Measurements from ENCODE around the gene BCLAF1.
"Not testable (repeated sequence)": the region's sequence is repeated elsewhere in the genome, so short reads cannot be mapped to it uniquely, and the experiment has no call there.

BCLAF1 gene

GRCh38 chr6:136309729-136310311 lies 20.2 kb upstream of the BCLAF1 start:
- DNase-seq (ENCODE audit: low read depth, low spot score), result no peak

- no peak for DNase-seq (ENCODE audit: low read depth, low spot score)
These were observed 19.5 kb upstream of the BCLAF1 start for GRCh38 chr6:136309171-136309570.

GRCh38 chr6:136308469-136308868 lies 18.8 kb upstream of the BCLAF1 start:
- DNase-seq (ENCODE audit: low read depth, low spot score), result not testable (repeated sequence)

GRCh38 chr6:136307351-136307750 lies 17.7 kb upstream of the BCLAF1 start:
- DNase-seq (ENCODE audit: low read depth, low spot score), result no peak

- DNase-seq (ENCODE audit: low read depth, low spot score), result no peak
These were observed 16.8 kb upstream of the BCLAF1 start for GRCh38 chr6:136306466-136306865.

- DNase-seq (ENCODE audit: low read depth, low spot score), result no peak
These were observed 14.8 kb upstream of the BCLAF1 start for GRCh38 chr6:136304410-136304809.

- DNase-seq (ENCODE audit: low read depth, low spot score), result no peak
These were observed 13.9 kb upstream of the BCLAF1 start for GRCh38 chr6:136303516-136303915.

GRCh38 chr6:136294621-136295020 lies 5.0 kb upstream of the BCLAF1 start:
- no peak for DNase-seq (ENCODE audit: low read depth, low spot score)

- DNase-seq (ENCODE audit: low read depth, low spot score), result peak; percentile 31
These were observed 864 bp upstream of the BCLAF1 start for GRCh38 chr6:136290410-136291010.

GRCh38 chr6:136289327-136289578 lies 393 bp downstream of the BCLAF1 start:
- DNase-seq (ENCODE audit: low read depth, low spot score), result peak; percentile 79

- peak; percentile 65 for DNase-seq (ENCODE audit: low read depth, low spot score)
These were observed 900 bp downstream of the BCLAF1 start for GRCh38 chr6:136288566-136289326.

- DNase-seq (ENCODE audit: low read depth, low spot score), result no peak
These were observed 4.7 kb downstream of the BCLAF1 start for GRCh38 chr6:136284909-136285308.

GRCh38 chr6:136282906-136283305 lies 6.7 kb downstream of the BCLAF1 start:
- DNase-seq (ENCODE audit: low read depth, low spot score), result no peak

GRCh38 chr6:136280032-136280609 lies 9.5 kb downstream of the BCLAF1 start:
- DNase-seq (ENCODE audit: low read depth, low spot score), result no peak

GRCh38 chr6:136274062-136274461 lies 15.6 kb downstream of the BCLAF1 start:
- DNase-seq (ENCODE audit: low read depth, low spot score), result no peak

- DNase-seq (ENCODE audit: low read depth, low spot score), result no peak
These were observed 24.5 kb downstream of the BCLAF1 start for GRCh38 chr6:136265101-136265500.

- no peak for DNase-seq (ENCODE audit: low read depth, low spot score)
These were observed 26.7 kb downstream of the BCLAF1 start for GRCh38 chr6:136262940-136263339.

- no peak for DNase-seq (ENCODE audit: low read depth, low spot score)
These were observed 34.7 kb downstream of the BCLAF1 start for GRCh38 chr6:136254851-136255466.

GRCh38 chr6:136253734-136254133 lies 35.9 kb downstream of the BCLAF1 start:
- DNase-seq (ENCODE audit: low read depth, low spot score), result no peak

- no peak for DNase-seq (ENCODE audit: low read depth, low spot score)
These were observed 37.2 kb downstream of the BCLAF1 start for GRCh38 chr6:136252441-136252840.

- DNase-seq (ENCODE audit: low read depth, low spot score), result no peak
These were observed 38.3 kb downstream of the BCLAF1 start for GRCh38 chr6:136251394-136251793.

GRCh38 chr6:136250686-136251008 lies 39.0 kb downstream of the BCLAF1 start:
- no peak for DNase-seq (ENCODE audit: low read depth, low spot score)
